ENCODE data around the gene MEIKIN.

GRCh38 chr5:131950706-131951105, 5.2 kb upstream of the MEIKIN start:
- TF ChIP-seq POLR2A (IDR thresholded peaks at IDR 0.05; ENCODE audit: extremely low read depth, insufficient read length) (no peak), MYC (IDR thresholded peaks at IDR 0.05; ENCODE audit: low read depth, low read length) (no peak)
- TF ChIP-seq, protein P1, sequence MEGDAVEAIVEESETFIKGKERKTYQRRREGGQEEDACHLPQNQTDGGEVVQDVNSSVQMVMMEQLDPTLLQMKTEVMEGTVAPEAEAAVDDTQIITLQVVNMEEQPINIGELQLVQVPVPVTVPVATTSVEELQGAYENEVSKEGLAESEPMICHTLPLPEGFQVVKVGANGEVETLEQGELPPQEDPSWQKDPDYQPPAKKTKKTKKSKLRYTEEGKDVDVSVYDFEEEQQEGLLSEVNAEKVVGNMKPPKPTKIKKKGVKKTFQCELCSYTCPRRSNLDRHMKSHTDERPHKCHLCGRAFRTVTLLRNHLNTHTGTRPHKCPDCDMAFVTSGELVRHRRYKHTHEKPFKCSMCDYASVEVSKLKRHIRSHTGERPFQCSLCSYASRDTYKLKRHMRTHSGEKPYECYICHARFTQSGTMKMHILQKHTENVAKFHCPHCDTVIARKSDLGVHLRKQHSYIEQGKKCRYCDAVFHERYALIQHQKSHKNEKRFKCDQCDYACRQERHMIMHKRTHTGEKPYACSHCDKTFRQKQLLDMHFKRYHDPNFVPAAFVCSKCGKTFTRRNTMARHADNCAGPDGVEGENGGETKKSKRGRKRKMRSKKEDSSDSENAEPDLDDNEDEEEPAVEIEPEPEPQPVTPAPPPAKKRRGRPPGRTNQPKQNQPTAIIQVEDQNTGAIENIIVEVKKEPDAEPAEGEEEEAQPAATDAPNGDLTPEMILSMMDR (IDR thresholded peaks at IDR 0.05; ENCODE audit: low read depth, low read length) = no peak
- TF ChIP-seq, protein P2, sequence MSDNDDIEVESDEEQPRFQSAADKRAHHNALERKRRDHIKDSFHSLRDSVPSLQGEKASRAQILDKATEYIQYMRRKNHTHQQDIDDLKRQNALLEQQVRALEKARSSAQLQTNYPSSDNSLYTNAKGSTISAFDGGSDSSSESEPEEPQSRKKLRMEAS (IDR thresholded peaks at IDR 0.05; ENCODE audit: low read depth, low read length) = no peak

All from NB4 (cell line).